Keratinocyte (primary cell): Measurements from ENCODE around the gene KCTD8.

Experiments used
- EZH2 ChIP-seq: IDR thresholded peaks from one replicate; pipeline ENCODE4 v1.6.1; 2012; ENCODE audit warnings: inconsistent platforms, mild to moderate bottlenecking, low read length, moderate library complexity
- TF ChIP-seq, protein P1 (sequence below), 3 experiments: IDR thresholded peaks in 1 of 3; conservative IDR thresholded peaks in 1 of 3; optimal IDR thresholded peaks in 1 of 3; 2 replicates in 2 of 3; 3 replicates in 1 of 3; pipeline versions ENCODE3 to v1.5.1; 2011; ENCODE audit warnings: low read length in 3 of 3, mild to moderate bottlenecking in 3 of 3, moderate library complexity in 2 of 3, control low read depth in 1 of 3, inconsistent platforms in 1 of 3; ENCODE audit not compliant: insufficient read depth in 2 of 3; ENCODE audit errors: extremely low read depth in 1 of 3

DNA sequence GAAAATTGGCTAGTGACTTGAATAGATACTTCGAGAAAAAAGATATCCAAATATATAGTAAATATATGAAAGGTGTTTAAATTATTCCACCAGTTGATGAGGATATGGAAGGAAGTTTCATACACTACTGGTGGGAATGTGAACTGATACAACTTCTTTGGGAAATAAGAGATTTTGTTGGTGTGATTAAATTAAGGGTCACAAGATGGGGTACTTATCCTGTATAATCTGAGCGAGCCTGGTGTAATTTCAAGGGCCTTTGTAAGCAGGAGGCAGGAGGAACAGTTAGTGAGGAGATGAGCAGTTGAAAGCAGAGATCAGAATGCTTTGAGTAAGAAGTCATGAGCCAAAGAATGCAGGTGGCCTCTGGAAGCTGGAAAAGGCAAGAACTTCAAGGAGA lies 192.2 kb downstream of the KCTD8 start:
- TF ChIP-seq, protein P1, sequence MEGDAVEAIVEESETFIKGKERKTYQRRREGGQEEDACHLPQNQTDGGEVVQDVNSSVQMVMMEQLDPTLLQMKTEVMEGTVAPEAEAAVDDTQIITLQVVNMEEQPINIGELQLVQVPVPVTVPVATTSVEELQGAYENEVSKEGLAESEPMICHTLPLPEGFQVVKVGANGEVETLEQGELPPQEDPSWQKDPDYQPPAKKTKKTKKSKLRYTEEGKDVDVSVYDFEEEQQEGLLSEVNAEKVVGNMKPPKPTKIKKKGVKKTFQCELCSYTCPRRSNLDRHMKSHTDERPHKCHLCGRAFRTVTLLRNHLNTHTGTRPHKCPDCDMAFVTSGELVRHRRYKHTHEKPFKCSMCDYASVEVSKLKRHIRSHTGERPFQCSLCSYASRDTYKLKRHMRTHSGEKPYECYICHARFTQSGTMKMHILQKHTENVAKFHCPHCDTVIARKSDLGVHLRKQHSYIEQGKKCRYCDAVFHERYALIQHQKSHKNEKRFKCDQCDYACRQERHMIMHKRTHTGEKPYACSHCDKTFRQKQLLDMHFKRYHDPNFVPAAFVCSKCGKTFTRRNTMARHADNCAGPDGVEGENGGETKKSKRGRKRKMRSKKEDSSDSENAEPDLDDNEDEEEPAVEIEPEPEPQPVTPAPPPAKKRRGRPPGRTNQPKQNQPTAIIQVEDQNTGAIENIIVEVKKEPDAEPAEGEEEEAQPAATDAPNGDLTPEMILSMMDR (optimal IDR thresholded peaks at IDR 0.05 in 1 of 3, IDR thresholded peaks at IDR 0.05 in 1 of 3, conservative IDR thresholded peaks at IDR 0.05 in 1 of 3; ENCODE audit: extremely low read depth in 1 of 3, insufficient read depth in 2 of 3, low read length in 3 of 3) = no peak
- TF ChIP-seq EZH2 = no peak
